K562 (cell line): Measurements from ENCODE around the gene ZMYND19. TPM values are rescaled to one million over a fixed set of nuclear protein-coding genes. Genes with fewer than 3 reads are reported as not detected.

ENCODE experiments used
- CREB3 ChIP-seq: fragments of 450-650 bp; conservative IDR thresholded peaks from 2 replicates; pipeline ENCODE4 v1.6.1; 2016; ENCODE audit warnings: missing genetic modification characterization, low read depth, mild to moderate bottlenecking, missing compliant biosample characterization, moderate library complexity
- ESRRB ChIP-seq: fragments of 250-450 bp; sonication (Bioruptor Pico); IDR thresholded peaks from 2 replicates; pipeline ENCODE4 v1.5.0; 2020; ENCODE audit warnings: mild to moderate bottlenecking, moderate library complexity, borderline replicate concordance
- ETV1 ChIP-seq: fragments of 450-650 bp; conservative IDR thresholded peaks from 2 replicates; pipeline ENCODE4 v1.6.1; 2016; ENCODE audit warnings: missing genetic modification characterization, control low read depth, low read depth, missing compliant biosample characterization
- FOXA1 ChIP-seq: fragments of 450-650 bp; IDR thresholded peaks from 2 replicates; pipeline ENCODE4 v1.6.1; 2016; ENCODE audit warnings: mild to moderate bottlenecking, borderline replicate concordance
- NCOR1 ChIP-seq: fragments of 450-650 bp; IDR thresholded peaks from 2 replicates; pipeline ENCODE4 v1.6.1; 2016; ENCODE audit warnings: mild to moderate bottlenecking, moderate library complexity
- NONO ChIP-seq, 2 experiments: fragments of 200-400 bp in 1 of 2; fragments of 450-650 bp in 1 of 2; formaldehyde crosslinking in 1 of 2; IDR thresholded peaks; 2 replicates each; pipeline ENCODE4 v1.6.1; 2017; ENCODE audit warnings: low read depth in 2 of 2, mild to moderate bottlenecking in 2 of 2, moderate library complexity in 2 of 2, low read length in 1 of 2
- NR3C1 ChIP-seq: sonication (generic); formaldehyde crosslinking; IDR thresholded peaks from 2 replicates; pipeline ENCODE4 v1.8.1; 2022; ENCODE audit warnings: missing genetic modification reagents
- SMAD2 ChIP-seq: fragments of 150-350 bp; IDR thresholded peaks from 2 replicates; pipeline ENCODE4 v1.6.1; 2014; ENCODE audit warnings: low read depth, mild to moderate bottlenecking, low read length
- STAG1 ChIP-seq: sonication (generic); formaldehyde crosslinking; IDR thresholded peaks from 2 replicates; pipeline ENCODE4 v1.5.0; 2020; ENCODE audit warnings: missing genetic modification reagents, borderline replicate concordance
- STAT5A ChIP-seq: IDR thresholded peaks from 2 replicates; pipeline ENCODE4 v1.6.1; 2012; ENCODE audit warnings: low read length, inconsistent platforms, borderline replicate concordance
- TEAD4 ChIP-seq, 2 experiments: sonication (generic) in 1 of 2; formaldehyde crosslinking in 1 of 2; IDR thresholded peaks; 2 replicates each; pipeline versions ENCODE4 v1.6.1 to v1.8.0; 2012 to 2022; ENCODE audit warnings: borderline replicate concordance in 1 of 2, inconsistent platforms in 1 of 2, low read length in 1 of 2, mild to moderate bottlenecking in 1 of 2, missing genetic modification reagents in 1 of 2
- YBX1 ChIP-seq: fragments of 450-650 bp; IDR thresholded peaks from 2 replicates; pipeline ENCODE4 v1.7.1; 2016; ENCODE audit warnings: mild to moderate bottlenecking
- ZNF780A ChIP-seq: fragments of 250-450 bp; sonication (Bioruptor Pico); IDR thresholded peaks from 2 replicates; pipeline ENCODE4 v1.5.0; 2021; ENCODE audit warnings: mild to moderate bottlenecking
- ZZZ3 ChIP-seq: fragments of 450-650 bp; IDR thresholded peaks from 2 replicates; pipeline ENCODE4 v1.6.1; 2016; ENCODE audit warnings: antibody characterized with exemption, mild to moderate bottlenecking, moderate library complexity
- polyA plus RNA-seq, 8 experiments: library from polyadenylated mRNA; depleted of rRNA in 4 of 8; stranded (reverse) in 5 of 8; unstranded in 3 of 8; fragments of >200 nt; fragmentation: Nextera tagmentation in 2 of 8; fragmentation: Illumina TruSeq in 1 of 8; extraction: Ambion mirVana in 2 of 8; extraction: Trizol in 1 of 8; gene quantifications; 2 replicates each; pipeline versions ENCODE4 v1.2.1 to v1.2.3, GENCODE V29; 2011 to 2014; ENCODE audit warnings: inconsistent platforms in 1 of 8, missing spikeins in 1 of 8
- total RNA-seq, 7 experiments: library from RNA; depleted of rRNA in 6 of 7; stranded (reverse); fragments of >200 nt in 6 of 7; fragmentation: Illumina TruSeq in 2 of 7; extraction: Trizol in 2 of 7; gene quantifications; 2 replicates each; pipeline versions ENCODE4 v1.2.1 to v1.2.3, GENCODE V29; 2011 to 2021; ENCODE audit warnings: low replicate concordance in 1 of 7
- TF ChIP-seq, protein P1 (sequence below): fragments of 200-600 bp; sonication (generic); IDR thresholded peaks from one replicate; pipeline ENCODE4 v1.6.1; 2012; ENCODE audit warnings: mild to moderate bottlenecking, low read depth, low read length, inconsistent platforms

ZMYND19 gene
- total and polyA plus RNA-seq, 9 of the 15 experiments (the other 6 are each of a cell fraction or from before 2014, with no cell fraction given) = 1.0 to 86.7 (median 44.0) TPM

GRCh38 chr9:137605121-137606004 is 15.1 kb upstream of the ZMYND19 start, which contains the start of gene ARRDC1 (continued):
- TF ChIP-seq CREB3 (no peak), STAG1 (CRISPR knock-in tag) (no peak), TEAD4 (IDR thresholded peaks at IDR 0.05; ENCODE audit: low read length) (no peak), TEAD4 (CRISPR knock-in tag; IDR thresholded peaks at IDR 0.05; ENCODE audit: borderline replicate concordance) (no peak), ETV1 (tag) (no peak), NR3C1 (CRISPR knock-in tag) (no peak), NCOR1 (no peak), FOXA1 (no peak), SMAD2 (no peak), YBX1 (no peak), STAT5A (no peak), ZNF780A (CRISPR knock-in tag) (no peak), ESRRB (CRISPR knock-in tag) (no peak), NONO (IDR thresholded peaks at IDR 0.05; ENCODE audit: low read depth in 2 of 2, low read length in 1 of 2) (peak; percentile 53 to 86; a peak in 3 of 4 replicates), ZZZ3 (no peak)
- TF ChIP-seq, protein P1, sequence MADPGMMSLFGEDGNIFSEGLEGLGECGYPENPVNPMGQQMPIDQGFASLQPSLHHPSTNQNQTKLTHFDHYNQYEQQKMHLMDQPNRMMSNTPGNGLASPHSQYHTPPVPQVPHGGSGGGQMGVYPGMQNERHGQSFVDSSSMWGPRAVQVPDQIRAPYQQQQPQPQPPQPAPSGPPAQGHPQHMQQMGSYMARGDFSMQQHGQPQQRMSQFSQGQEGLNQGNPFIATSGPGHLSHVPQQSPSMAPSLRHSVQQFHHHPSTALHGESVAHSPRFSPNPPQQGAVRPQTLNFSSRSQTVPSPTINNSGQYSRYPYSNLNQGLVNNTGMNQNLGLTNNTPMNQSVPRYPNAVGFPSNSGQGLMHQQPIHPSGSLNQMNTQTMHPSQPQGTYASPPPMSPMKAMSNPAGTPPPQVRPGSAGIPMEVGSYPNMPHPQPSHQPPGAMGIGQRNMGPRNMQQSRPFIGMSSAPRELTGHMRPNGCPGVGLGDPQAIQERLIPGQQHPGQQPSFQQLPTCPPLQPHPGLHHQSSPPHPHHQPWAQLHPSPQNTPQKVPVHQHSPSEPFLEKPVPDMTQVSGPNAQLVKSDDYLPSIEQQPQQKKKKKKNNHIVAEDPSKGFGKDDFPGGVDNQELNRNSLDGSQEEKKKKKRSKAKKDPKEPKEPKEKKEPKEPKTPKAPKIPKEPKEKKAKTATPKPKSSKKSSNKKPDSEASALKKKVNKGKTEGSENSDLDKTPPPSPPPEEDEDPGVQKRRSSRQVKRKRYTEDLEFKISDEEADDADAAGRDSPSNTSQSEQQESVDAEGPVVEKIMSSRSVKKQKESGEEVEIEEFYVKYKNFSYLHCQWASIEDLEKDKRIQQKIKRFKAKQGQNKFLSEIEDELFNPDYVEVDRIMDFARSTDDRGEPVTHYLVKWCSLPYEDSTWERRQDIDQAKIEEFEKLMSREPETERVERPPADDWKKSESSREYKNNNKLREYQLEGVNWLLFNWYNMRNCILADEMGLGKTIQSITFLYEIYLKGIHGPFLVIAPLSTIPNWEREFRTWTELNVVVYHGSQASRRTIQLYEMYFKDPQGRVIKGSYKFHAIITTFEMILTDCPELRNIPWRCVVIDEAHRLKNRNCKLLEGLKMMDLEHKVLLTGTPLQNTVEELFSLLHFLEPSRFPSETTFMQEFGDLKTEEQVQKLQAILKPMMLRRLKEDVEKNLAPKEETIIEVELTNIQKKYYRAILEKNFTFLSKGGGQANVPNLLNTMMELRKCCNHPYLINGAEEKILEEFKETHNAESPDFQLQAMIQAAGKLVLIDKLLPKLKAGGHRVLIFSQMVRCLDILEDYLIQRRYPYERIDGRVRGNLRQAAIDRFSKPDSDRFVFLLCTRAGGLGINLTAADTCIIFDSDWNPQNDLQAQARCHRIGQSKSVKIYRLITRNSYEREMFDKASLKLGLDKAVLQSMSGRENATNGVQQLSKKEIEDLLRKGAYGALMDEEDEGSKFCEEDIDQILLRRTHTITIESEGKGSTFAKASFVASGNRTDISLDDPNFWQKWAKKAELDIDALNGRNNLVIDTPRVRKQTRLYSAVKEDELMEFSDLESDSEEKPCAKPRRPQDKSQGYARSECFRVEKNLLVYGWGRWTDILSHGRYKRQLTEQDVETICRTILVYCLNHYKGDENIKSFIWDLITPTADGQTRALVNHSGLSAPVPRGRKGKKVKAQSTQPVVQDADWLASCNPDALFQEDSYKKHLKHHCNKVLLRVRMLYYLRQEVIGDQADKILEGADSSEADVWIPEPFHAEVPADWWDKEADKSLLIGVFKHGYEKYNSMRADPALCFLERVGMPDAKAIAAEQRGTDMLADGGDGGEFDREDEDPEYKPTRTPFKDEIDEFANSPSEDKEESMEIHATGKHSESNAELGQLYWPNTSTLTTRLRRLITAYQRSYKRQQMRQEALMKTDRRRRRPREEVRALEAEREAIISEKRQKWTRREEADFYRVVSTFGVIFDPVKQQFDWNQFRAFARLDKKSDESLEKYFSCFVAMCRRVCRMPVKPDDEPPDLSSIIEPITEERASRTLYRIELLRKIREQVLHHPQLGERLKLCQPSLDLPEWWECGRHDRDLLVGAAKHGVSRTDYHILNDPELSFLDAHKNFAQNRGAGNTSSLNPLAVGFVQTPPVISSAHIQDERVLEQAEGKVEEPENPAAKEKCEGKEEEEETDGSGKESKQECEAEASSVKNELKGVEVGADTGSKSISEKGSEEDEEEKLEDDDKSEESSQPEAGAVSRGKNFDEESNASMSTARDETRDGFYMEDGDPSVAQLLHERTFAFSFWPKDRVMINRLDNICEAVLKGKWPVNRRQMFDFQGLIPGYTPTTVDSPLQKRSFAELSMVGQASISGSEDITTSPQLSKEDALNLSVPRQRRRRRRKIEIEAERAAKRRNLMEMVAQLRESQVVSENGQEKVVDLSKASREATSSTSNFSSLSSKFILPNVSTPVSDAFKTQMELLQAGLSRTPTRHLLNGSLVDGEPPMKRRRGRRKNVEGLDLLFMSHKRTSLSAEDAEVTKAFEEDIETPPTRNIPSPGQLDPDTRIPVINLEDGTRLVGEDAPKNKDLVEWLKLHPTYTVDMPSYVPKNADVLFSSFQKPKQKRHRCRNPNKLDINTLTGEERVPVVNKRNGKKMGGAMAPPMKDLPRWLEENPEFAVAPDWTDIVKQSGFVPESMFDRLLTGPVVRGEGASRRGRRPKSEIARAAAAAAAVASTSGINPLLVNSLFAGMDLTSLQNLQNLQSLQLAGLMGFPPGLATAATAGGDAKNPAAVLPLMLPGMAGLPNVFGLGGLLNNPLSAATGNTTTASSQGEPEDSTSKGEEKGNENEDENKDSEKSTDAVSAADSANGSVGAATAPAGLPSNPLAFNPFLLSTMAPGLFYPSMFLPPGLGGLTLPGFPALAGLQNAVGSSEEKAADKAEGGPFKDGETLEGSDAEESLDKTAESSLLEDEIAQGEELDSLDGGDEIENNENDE = no peak
